Spleen (tissue), 3 donors: Measurements from ENCODE around the gene ADAT2.

Source experiments
- POLR2A ChIP-seq, 3 donors: fragments of 450-650 bp; IDR thresholded peaks; one replicate each; pipeline ENCODE4 v1.5.1; 2017; ENCODE audit warnings: antibody characterized with exemption in 3 of 3, mild to moderate bottlenecking in 1 of 3
- POLR2AphosphoS5 ChIP-seq, 3 donors: sonication (generic); formaldehyde crosslinking; IDR thresholded peaks; one replicate each; pipeline ENCODE4 v1.5.1; 2017; ENCODE audit warnings: antibody characterized with exemption in 3 of 3

DNA sequence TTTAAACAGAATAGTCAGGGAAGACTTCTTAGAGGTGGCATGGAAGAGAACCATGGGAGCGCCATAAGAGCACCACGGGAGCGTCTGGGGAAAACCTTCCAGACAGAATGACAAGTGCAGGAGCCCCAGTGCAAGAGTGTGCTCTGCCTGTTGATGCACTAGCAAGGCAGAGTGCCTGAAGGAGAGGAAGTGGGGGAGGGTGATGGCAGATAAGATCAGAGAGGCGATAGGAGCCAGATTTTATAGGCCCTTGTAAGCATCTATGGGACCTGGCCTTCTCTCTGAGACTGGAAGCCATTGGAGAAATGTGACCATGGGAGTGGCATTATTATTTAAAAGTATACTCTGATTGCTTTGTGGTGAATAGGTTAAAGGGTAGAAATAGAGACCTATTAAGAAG, 47.9 kb upstream of the ADAT2 start:
- TF ChIP-seq POLR2AphosphoS5 (IDR thresholded peaks at IDR 0.05) (no peak), POLR2A (IDR thresholded peaks at IDR 0.05) (no peak)
